COLO668 (cell line): ENCODE data around the gene DCC.

ENCODE experiments used
- DNase-seq: peaks from one replicate; lab custom pipeline; 2025; ENCODE audit not compliant: unreplicated experiment; lab: John Stamatoyannopoulos, UW

Gene DCC

DNA sequence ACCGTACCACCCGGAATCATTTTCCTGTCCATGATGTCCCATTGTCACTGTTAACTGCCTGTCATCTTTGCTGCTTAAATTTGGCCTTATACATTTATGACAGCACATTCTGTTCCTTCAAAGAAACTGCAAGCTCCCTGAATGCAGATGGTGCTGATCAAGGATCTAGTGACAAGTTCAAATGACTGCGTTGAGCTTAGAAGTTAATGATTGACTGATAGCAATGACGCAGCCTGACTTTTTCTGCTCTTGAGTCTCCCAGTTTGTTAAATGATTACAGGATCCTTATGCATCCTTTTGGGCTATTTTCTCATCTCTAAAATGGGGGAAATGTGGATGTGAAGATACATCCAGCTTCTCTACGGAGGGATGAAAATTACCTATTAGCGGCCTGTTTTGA lies 159.0 kb downstream of the DCC start:
- peak; percentile 52 for DNase-seq

DNA sequence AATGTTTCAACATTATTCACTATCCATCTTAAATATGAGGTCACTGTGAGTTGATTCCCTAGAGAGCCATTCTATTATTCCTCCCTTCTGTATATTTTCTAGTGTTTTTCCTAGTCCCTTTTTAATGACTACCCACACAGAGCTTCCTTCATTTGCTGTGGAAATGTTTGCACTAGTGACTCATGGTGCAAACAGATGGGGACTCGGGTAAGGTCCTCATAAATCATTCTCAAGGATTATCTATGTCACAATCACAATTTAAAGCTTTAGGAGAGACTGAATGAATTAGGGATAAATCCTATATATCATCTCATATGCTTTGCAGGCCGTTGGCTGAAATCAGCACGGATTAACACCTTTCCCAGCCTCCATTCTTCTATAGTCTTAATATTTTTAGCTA lies 159.6 kb downstream of the DCC start:
- peak; percentile 48 for DNase-seq

- DNase-seq = no peak
Observed at GRCh38 chr18:52504589-52504988, 164.6 kb downstream of the DCC start.

- DNase-seq = no peak
Observed at GRCh38 chr18:52510139-52510538, 170.1 kb downstream of the DCC start.

DNA sequence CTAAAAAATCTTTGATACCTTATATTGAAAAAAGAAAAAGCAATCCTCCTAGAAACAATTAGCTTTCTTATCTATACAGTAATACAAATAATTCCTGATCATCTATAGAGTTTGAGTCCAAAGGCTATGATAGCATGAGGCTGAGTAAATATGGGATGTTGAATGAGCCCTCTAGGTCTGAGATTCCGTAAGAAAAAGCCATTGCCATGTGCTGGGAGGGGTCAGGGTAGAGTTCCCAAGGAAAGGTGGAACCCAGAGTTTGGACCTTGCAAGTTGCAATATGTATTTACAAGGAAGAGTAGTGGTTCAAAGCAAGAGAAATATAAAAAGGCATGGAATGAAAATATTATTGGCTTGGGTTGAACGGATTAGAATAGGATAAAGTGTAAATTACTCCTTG lies 178.1 kb downstream of the DCC start:
- no peak for DNase-seq

DNA sequence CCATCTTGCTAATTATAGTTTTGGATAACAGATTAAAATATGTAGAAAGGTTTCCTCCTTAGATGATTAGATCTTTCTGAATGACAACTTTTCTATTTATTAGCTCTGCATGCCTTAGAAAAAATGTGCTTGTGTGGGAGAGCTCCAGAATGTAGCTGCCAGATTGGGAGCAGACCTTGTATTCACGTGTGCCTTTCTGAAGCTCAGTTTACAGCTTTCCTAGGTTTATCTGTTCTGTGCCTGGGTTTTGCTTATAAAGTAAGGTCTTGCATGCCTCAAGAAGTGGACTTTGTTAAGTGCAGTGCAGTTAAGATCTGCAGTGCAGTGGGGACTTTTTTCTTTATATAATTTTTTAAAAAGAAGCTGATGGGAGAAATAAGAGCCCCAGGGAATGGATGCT lies 179.0 kb downstream of the DCC start:
- DNase-seq = no peak

DNA sequence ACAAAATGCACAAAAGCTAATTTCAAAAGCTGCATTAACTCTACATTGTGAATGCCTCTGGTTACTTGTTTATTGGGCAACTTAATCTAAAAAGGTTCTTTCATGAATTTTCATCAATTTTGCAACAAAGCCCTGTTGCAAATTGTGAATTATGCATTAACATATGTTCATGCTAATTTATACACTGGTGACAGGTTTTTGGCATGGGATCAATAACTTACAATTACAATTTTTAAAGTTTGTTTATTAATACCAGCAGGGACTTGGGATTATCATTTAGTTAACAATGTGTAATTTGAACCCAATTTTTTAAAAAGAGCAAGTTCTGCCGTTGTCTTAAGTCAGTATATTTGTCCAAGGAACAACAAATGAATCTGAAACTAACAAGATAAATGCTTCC lies 183.6 kb downstream of the DCC start:
- DNase-seq = no peak

DNA sequence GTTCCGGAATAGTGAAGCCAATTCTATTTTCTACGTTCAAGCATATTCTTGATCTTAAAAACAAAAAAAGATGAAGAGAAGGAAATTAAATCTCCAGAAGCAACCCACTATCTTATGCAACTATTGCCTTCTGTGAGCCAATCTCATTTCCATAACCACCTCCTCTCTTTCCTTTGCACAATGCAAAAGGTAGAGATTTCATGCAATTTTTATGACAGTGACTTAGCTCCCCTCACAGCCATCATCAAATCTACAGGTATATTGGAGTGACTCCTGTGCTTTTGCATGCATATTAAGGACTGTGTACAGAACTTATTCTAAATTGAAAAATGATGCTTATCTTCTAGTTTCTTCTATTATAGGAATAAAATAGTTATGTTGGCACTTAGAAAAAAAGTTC lies 191.8 kb downstream of the DCC start:
- DNase-seq = no peak

- no peak for DNase-seq
Observed at GRCh38 chr18:52536039-52536438, 196.0 kb downstream of the DCC start.

GRCh38 chr18:52537261-52537660 lies 197.3 kb downstream of the DCC start:
- no peak for DNase-seq

- no peak for DNase-seq
Observed at GRCh38 chr18:52541056-52541455, 201.1 kb downstream of the DCC start.

DNA sequence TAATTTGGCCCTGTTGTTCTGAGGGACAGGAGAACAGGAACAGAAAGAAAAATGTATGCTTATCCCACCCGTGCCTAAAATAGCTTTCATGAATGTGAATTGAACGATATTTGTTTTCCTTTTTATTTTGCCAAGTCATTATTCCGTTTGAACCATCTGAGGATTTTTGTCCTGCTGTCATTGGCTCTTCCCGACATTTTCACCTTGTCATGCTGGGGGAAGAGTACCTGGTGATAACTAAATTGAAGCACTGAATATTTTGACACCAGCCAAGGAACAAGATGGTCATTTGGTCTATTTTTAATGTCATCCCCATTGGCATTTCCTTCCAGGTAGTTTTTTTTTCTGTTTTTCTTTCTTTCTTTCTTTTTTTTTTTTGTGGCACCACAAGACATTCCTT lies 204.1 kb downstream of the DCC start:
- DNase-seq = no peak

DNA sequence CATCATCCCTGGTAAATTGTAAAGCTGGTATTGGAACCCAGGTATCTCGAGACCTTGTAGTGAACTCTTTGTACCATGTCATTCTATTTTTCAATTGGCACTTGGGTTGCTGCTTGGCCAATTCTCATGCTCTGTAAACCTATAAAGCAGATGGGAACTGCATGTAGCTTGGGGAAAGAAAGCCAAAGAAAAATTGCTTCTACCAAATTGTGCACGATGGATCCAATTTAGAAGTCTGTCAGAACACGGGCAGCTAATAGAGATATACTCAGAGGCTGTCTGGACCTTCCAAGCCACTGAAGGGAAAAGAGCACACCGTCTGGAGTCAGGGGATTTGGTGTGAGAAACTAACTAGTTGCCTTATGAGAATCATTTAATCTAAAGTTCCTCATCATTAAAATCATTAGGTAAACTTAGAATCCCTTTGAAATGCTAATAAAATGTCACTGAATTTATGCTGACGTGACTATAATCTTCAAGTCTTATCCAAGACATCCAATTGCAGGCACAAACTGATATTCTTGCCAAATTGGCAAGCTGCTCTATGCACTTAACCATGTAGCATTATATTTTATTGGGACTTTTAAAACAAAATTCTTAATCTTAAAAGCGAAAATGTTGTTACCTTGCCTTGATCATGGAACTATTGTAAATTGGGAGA lies 206.8 kb downstream of the DCC start:
- DNase-seq = no peak

- no peak for DNase-seq
Observed at GRCh38 chr18:52553441-52553840, 213.4 kb downstream of the DCC start.

DNA sequence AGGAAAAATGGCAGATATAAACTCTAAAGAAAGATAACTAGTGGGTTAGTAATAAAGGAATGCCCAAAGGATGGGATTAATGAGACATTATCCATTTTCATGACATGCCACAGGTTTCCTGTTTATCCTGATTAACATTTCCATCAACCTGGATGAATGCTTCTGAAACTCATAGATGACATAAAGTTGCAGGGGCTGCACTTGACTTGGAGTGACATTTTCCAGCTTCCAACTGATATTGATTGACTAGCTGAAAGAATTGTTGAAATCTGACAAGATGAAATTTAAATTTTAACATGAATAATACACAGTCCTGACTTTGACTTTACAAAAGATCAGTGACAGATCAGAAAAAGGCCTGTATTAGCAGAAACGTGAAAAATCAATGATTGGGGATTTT lies 214.2 kb downstream of the DCC start:
- DNase-seq = no peak

GRCh38 chr18:52567360-52567759 lies 227.4 kb downstream of the DCC start:
- no peak for DNase-seq

- DNase-seq = no peak
Observed at GRCh38 chr18:52569492-52569891, 229.5 kb downstream of the DCC start.

DNA sequence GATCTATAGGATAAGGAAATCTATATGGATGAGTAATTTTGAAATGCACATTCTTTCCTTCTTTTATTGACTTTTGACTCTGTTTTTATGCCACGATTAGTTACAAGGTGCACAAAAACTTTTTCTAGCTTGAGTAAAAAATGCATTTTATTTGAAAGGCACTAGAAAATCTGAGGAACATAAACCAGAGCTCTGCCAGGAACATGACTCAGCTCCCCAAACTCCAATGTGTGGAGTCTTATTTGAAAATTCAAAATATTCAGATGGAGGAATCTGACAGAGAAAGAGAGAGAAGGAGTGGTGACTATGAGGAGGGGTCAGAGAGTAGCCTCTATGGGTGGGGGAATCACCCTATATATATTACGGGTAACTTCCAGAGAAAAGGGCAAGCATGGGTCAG lies 231.0 kb downstream of the DCC start:
- DNase-seq = no peak

- no peak for DNase-seq
Observed at GRCh38 chr18:52572036-52573000, 232.3 kb downstream of the DCC start.

DNA sequence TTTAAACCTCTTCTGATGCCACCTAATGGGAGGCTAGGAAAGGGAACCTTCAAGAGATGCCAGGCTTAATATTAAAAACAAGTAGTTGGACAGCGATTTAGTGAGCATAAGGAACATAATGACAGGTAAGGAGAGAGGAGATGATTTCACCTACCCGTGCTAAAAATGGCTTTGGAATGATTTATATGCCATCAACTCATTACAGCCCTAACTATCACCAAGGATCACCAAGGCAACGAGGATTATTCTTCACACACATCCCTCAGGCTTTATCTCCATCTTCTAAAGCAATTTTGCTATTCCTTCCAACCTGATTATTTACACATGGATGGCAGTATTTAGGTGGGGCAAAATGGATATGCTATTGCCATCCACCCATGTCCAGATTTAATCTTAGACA lies 237.8 kb downstream of the DCC start:
- DNase-seq = no peak

DNA sequence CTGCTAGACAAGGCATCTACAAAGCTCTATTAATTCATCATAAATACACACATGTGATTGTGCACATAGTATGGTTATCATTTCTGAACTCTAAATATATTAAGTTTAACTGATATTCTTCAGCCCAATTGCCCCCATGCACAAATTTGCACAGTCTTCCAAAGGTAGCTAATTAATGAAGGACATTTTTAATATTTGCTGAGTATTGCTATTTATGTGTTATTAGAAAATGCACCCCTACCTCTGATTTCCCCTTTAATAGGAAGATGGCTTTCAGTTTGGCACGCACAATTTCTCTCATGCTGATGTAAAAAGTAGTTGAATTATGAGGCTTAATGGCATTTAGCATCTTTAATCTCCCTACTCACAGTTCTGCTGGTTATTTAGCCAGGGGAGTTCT lies 242.1 kb downstream of the DCC start:
- DNase-seq = no peak

DNA sequence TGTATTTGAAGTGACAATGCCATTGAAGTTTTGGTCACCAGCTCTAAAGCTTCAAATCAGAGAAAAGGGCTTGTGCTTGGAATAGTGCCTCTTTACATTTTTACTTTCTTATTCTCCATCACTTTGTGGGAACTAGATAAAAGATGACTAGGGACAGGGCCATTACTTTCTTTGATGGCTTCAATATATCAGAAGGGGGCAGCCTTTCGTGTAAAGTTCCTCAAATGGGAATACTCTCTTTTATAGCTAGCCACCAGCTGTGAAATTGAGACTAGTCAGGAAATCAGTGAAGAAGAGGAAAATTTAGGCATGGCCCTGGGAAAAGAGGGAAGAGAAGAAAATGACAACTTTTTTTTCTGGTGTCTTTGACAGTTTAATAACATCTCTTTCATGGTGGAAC lies 242.5 kb downstream of the DCC start:
- DNase-seq = no peak
